GM18858 (cell line): ENCODE measurements around the gene FBXO9.
"Not testable (repeated sequence)": the region's sequence is repeated elsewhere in the genome, so short reads cannot be mapped to it uniquely, and the experiment has no call there.

Experiments used
- ATAC-seq: cut with Tn5 transposase; IDR thresholded peaks from one replicate; pipeline ENCODE4 v1.9.1; 2021; ENCODE audit not compliant: unreplicated experiment

Gene FBXO9

DNA sequence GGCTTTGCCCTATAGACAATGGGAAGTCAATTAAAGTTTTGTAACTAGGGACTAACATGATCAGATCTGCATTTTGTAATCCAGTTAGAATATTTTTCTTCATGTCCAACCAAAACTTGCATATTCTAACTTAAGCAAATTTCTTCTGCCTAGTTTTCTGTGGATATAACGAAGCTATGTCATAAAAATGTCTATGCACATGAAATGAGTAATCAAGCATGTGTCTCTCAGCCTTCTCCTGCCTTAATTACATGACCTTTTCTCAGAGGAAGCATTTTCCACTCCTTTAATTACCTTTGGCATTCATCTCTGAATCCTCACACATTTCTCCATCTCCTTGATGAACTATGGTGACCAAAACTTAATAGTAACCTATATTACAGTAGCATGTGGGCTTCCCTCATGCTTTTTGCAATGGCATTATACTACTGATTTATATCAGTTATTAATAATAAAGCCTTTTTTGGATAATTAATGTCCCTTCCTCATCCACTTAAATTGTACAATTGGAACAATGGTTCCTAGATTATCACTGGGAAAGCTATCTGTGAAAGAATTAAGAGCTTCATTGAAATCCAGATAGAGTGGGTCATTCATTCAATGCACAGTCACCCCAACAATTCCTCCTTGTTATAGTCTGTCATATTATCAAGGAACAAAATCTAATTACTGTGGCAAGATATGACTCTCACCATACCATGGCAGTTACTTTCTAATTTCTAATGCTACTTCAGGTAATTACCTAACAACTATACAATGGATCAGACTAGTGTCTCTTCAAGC, 19.1 kb upstream of the FBXO9 start:
- ATAC-seq: no peak

DNA sequence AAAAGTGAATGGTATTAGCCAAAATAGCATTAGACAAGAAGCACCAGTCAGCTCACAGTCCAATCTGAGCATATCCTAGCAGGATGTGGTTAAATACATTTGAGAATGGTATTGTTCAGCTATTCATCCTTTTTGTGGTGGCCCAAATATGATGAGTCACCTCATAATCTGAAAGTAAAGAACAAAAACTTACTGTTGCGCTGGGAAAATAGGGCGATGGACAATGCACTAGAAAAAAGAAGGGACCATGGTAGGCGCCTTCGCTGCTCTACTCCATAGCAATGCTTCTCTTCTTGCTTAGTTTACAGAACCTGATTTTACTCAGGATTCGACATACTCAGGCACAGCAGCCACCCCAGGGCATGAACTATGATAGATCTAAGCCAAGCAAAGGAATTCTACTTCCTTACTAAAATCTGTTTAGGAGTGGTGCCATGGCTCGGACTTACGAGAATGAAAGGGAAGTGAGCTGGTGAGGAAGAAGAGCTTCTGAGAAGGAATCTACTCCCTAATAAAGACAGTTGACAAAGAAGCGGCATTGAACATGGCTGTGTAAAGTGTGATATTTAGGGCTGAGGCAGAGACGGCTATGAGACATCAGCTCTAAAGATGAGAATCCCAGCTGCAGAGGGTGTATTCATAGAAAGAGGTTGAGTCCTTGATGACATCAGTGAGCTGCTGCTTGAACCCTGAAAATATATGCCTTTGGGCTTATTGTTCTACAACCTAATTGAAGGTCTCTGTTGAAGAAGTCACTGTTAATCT, 16.6 kb upstream of the FBXO9 start:
- peak; percentile 95 for ATAC-seq

DNA sequence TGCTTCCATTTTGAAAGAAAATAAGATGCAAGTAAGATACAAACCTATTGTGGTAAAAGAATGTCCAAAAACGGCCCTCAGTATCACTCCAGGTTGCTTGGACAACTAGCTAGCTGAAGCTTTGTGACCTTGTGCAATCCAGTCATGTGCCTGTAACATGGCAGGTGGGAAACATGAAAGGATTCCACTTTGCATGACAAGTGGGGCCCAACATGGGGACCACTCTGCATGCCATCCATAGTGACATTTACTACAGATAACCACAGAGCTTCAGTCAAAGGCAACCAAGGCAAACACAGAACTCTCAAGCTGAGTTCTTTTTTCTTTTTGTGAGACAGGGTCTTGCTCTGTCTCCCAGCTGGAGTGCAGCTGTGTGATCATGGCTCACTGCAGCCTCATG, 15.8 kb upstream of the FBXO9 start:
- no peak for ATAC-seq

DNA sequence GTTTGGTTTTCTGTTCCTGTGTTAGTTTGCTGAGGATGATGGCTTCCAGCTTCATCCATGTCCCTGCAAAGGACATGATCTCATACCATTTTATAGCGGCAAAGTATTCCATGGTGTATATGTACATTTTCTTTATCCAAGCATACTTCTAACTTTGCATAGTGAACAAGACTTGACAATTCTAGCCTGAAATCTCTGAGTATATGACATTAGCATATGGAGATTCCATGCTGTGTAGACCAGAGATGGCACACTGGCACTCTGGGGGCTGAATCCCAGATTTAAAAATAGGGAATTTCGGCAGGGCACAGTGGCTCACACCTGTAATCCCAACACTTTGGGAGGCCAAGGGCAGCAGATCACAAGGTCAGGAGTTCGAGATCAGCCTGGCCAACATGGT, 13.1 kb upstream of the FBXO9 start:
- not testable (repeated sequence) for ATAC-seq

DNA sequence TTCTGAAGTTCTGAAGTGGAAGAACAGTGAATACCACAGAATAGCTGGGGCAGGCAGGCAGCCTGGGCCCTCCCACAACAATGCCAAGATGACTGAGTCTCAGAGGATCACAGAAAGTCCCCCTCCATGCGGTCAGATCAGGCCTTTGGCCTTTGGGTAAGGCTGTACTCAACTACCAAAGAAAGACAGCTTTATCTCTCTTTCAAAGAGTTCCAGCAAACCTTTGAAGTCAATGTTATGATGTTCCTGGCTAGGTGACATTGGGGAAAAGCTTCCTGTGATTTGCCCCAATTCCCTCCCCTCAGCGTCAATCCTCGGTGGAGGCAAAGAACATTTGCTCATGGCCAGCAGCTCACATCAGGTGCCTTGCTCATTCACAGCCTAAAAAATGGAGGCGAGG, 10.7 kb upstream of the FBXO9 start:
- no peak for ATAC-seq

DNA sequence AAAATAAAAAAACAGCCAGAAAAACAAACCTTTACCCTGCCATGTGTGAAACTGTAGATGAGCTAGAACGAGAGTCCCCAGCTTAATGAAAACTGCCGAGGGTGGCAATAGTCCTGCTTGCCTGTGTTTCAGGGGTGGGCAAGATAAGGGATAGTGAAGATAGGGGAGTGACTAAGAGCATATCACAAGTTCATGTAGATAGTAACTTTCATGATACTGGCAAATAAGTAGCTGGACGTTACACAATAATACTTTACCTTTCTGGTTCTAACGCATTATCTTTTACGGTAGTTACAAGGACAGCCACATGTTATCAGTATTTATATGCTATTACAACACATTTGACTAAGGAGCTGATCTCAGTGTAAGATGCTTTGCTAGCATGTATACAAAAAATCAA, 9.3 kb upstream of the FBXO9 start:
- ATAC-seq: no peak

DNA sequence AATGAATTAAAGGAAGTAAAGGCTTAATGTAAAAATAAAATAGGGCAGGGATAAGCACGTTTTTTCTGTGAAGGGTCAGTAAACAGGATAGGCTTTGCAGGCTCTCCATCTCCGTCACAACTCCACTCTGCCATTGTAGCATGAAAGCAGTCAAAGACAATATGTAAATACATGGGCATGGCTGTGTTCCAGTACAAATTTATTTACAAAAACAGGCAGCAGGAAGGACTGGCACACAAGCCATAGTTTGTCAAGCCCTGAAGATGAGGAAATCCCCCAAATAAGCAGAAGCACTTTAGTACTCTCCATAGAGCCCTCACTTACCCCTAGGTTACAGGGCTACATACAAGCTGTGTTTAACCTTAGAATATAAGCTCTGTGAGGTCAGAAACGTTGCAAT, 8.9 kb upstream of the FBXO9 start:
- ATAC-seq: no peak

DNA sequence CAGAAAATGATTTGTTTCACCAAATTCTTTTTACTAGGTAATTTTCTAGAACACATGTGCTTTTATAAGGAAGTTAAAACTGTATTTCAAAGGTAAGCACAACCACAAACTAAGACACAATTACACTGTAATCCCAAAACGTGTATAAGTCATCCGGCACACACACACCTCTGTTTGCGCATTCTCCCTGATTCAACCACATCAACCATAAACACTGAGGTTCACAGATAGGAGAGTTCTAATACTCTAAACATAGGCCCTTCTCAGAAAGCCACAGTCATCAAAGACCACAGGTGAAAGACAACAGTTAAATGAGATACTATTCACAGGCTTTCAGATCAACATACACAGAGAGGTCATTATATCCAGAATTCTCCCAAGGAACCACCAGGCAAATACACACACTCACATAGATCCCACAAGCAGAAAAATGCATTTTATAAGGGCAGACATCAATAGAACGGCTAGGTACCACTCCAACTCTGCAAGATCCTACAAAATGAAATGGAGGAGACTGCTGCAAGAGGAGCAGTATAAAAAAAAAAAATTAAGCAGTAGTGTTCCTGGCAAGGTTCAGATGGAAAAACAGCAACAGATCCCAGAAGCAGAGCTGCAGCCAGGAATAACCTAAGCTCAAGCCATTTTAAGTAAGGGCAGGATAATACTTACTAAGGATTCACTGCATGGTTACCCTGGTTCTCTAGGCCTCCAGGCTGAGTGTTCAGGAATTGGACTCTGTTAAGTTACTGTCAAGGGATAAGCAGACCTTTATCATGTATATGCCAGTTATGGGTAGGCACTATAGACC, 6.6 kb upstream of the FBXO9 start:
- ATAC-seq: no peak

DNA sequence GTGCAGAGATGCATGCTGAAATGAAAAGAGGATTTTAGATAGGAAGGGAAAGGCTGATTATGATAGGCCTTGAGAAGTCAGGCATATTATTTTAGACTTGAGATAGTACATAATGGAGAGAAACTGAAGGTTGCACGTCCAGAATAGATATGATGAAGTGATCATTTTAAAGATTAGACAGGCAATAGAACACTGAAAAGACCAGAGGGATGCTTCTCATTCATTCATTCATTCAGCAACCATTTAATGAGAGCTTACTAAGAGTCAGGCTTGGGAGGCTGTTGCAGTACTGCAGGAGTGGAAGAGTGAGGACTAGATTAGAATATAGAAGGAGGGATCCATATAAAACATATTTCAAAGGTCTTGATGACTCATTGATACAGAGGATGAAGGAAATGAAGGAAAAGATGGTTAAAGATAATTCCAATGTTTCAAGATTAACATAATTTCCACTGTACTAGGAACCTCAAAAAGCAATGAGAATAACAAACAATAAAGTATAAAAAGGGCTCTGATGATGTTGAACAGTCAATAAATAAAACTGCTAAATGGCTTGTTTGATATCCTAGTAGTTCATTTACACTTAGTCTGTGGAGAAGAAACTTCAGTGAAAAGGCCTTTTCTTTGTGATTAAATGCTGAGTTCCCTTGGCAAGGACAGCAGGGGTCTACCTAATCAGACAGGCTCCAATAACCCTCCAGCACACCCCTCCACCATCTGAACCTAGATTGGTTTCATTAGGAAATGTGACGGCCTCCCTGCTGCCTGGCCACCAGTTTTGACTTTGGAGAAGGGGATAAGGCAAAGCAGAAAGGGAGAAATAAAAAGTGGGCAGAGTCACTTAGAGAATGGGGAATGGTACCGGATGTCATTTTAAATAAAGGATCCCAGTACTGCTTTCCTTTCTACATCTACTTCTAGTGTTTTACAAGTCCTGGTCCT, 5.3 kb upstream of the FBXO9 start:
- ATAC-seq: no peak

DNA sequence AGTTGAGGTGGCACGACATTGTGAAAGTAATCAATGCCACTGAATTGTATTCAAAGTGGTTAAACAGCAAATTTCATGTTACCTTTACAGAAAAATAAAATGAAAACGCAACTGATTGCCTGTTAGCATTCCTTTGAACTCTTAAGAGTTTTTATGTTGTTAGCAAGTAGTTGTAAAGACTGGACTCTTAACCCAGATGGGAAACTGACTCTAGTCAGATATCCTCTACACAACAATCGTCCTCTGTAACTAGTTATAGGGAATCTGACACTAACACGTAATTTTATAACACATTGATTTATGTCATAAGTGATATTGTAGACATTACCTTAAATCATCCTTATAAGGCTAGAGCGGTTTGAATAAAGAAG, 3.0 kb upstream of the FBXO9 start:
- ATAC-seq: no peak

DNA sequence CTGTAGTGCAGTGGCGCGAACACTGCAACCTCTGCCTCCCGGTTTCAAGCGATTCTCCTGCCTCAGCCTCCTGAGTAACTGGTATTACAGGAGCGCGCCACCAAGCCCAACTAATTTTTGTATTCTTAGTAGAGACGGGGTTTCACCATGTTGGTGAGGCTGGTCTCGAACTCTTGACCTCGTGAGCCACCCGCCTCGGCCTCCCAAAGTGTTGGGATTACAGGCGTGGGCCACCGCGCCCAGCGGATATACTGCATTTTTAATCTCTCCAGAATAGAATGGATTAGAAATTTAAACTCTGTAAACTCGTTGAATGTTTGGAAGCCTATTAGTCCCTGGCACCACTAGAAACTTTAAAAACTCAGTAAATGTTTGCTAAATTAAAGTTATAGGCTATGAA, 949 bp upstream of the FBXO9 start:
- ATAC-seq: not testable (repeated sequence)

DNA sequence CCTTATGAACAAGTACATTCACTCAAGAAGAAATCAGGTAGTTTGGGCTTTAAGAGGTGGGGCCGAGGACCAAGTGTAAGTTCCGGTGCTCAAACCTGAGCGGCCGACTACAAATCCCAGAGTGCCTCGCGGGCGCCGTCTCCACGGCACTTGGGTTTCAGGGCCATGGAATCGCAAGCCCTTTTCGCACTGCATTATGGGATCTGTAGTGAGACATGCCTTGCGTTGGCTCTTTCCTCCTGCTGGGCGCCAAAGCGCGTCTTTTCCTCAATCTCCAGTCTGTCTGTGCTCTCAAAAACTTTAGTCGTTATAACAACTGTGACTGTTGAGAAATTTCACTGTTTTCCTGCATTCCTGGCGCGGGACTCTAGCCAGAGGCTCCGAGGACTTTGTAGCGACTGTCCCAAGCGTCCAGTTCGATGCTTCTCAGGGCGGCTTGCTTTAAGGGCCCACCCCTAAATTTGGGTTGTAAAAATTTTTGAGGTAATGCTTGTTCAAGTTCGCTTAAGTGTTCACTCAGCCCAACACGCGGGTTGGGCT, 408 bp upstream of the FBXO9 start:
- peak; percentile 68 for ATAC-seq

DNA sequence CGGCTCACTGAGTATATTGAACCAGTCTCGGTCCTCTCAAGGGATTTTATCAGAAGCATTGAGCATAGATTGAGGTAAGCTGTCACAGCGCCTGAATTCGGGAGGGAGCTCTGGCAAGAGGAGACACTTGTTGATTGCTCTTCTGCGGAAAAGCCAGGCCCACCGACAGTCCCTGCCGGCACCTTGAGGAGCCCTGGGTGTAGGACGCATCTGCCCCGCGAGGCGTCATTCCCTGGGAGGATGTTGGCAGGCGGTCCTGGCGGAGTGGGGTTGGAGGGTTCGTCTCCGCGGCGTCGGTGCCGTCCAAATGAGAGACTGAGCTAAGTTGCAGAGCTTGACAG, 843 bp downstream of the FBXO9 start:
- no peak for ATAC-seq

DNA sequence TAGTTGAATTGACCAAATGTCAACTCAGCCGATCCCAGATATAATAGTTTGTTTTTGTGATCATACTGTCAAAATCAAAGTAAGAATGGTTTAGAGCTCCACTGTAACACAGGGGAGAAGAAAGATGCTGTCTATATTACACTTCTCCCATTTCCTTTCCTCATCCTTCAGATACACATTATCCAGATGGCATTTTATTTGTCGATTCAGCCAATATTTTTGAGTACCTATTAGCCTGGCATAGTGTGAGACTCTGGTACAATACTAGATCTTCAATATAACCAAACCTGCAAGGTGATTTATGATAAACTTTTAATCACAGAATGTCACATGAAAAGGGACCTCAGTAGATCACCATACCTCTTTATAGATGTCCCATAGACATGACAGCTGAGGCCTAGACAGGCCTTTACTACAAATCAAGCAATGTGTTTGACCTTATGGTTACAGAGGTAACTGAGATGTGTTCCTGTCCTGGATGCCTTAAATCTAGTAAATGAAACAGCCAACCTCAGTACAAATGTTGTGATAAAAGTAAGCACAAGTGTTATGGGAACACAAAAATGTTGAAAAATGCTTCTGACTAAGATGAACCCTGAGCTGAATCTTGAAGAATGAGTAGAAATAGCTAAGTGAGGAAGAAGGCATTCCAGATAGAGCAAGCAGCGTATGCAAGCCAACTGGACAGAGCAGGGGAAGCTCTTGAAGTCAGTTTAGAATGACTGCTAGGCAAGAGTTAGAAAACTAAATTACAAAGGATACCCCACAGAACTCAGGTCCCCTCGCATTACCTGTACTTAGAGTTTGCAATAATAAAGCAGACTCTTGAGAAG, 1.9 kb downstream of the FBXO9 start:
- ATAC-seq: no peak

DNA sequence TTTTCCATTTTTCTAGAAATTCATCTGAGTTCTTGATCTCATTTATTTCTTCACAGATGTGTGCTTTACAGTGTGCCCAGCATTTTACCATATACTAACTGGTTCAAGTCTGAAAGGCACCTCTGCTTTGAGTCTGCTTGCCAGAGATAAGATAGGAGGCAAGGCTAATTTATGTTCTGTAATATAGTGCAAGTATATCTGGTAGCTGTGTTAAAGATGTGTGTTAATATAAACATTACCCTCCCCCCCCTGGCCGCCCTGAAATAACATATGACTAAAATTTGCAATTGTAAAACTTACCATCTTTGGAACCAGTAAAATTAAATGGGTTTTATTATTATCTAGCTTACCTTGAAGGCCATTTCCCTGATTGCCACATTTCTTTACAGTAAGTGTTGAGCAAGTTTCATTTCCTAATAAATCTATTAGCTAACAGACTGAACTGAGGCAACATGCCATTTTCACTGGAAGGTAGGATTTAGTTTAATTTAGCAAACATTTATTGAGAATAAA, 2.7 kb downstream of the FBXO9 start:
- ATAC-seq: no peak

DNA sequence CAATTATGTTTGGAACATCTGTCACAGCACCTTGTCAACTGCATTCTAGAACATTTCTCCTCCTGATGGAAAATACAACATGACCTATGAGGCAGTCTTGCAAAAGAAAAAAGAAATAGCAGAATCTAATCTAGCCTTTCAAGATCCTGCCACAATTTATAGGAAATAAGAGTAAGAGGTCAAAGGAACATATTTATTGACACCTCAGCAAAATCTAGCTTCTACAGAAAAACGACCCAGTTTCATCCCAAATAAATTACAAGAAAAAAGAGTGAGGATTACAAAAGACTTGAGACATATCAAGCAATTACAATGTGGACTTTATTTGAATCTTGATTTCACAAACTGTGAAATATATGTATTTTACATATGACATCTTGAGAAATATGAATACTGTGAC, 4.2 kb downstream of the FBXO9 start:
- no peak for ATAC-seq

DNA sequence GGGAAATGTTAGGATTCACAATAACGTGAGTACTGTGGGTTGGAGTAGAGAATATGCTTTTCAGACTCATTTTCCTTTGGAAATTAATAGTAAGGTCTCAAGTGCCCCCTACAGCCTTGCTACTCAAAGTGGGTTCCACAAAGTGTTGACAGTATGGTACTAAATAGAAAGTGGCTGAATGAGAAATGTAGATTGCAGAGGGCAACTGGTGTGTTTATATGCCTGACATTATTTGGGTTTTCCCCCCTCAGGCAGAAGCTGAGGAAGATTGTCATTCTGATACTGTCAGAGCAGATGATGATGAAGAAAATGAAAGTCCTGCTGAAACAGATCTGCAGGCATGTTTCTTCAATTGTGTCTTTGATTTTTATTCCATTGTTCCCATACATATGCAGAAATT, 5.6 kb downstream of the FBXO9 start:
- peak; percentile 84 for ATAC-seq

DNA sequence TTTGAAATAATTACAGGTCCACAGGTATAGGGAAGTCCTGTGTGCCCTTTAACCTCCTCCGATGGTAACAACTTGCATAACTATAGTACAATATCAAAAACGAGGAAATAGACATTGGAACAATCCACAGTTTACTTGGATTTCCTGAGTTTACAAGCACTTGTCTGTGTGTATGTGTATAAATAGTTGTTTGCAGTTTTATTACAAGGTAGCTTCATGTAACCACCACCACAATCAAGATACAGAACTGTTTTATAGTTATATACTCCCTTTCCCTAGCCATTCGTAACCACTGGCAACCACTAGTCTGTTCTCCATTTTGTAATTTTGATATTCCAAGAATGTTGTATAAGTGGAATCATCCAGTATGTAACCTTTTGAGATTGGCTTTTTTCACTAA, 9.1 kb downstream of the FBXO9 start:
- no peak for ATAC-seq

DNA sequence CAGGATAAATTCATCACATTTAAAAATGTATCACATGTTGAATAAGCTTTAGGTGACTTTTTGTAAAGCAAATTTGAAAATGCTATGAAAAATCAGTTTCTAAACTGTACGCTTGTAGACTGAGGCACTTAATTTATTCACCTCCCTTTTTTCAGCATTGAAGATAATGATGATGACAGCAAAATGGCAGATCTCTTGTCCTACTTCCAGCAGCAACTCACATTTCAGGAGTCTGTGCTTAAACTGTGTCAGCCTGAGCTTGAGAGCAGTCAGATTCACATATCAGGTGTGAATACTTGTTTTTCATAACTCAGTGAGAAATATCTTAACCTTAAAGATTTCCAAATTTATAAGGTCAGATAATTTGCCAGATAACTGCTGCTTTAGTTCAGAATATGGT, 15.6 kb downstream of the FBXO9 start:
- ATAC-seq: no peak
